ENCODE data around the gene OPCML. TPM values are rescaled to one million over a fixed set of nuclear protein-coding genes. Genes with fewer than 3 reads are reported as not detected.

OPCML gene
- total RNA-seq, 3 donors from 2014 or later (not counting 1 experiment from before 2014, with no cell fraction given): not detected

GRCh38 chr11:132793831-132794230 lies 738.5 kb downstream of the OPCML start:
- 76% methylated on average over 9 of the region's 9 CpGs for WGBS (ENCODE audit: insufficient coverage)
- no peak overlapping the region for H3K27ac Mint-ChIP-seq
- no peak for ATAC-seq

GRCh38 chr11:132792341-132793140 lies 739.8 kb downstream of the OPCML start:
- Histone ChIP-seq H3K4me3 (ENCODE audit: low read length) (no peak overlapping the region), H3K36me3 (ENCODE audit: control insufficient read depth, insufficient read depth, low read length) (no peaks in the 10 kb centered on the region), H3K9me3 (ENCODE audit: control insufficient read depth, insufficient read depth, low read length) (no peaks in the 10 kb centered on the region), H3K27ac (ENCODE audit: low read length) (no peak overlapping the region), H3K4me1 (ENCODE audit: control insufficient read depth, insufficient read depth, low read length) (no peaks in the 10 kb centered on the region), H3K27me3 (ENCODE audit: control insufficient read depth, insufficient read depth, low read length) (no peaks in the 10 kb centered on the region)
- Mint-ChIP-seq H3K9me3 (peaks cover 2 to 3% of the 10 kb centered on the region in 2 donors), H3K27ac (no peak overlapping the region), H3K4me1 (no peaks in the 10 kb centered on the region), H3K36me3 (no peaks in the 10 kb centered on the region), H3K4me3 (no peak overlapping the region), H3K27me3 (ENCODE audit: low read depth in 2 of 2) (no peaks in the 10 kb centered on the region)
- intact Hi-C loops (cut with micrococcal nuclease): no loop called here
- WGBS (ENCODE audit: insufficient coverage): 80% methylated on average over 29 of the region's 29 CpGs
- DNase-seq (no peak), ATAC-seq (no peak)
- no peak for TF ChIP-seq CTCF (IDR thresholded peaks at IDR 0.05)

More at GRCh38 chr11:132793831-132794230, 738.5 kb downstream of the OPCML start:
- Histone ChIP-seq H3K27me3 (ENCODE audit: control insufficient read depth, insufficient read depth, low read length) (no peaks in the 10 kb centered on the region), H3K36me3 (ENCODE audit: control insufficient read depth, insufficient read depth, low read length) (no peaks in the 10 kb centered on the region), H3K4me1 (ENCODE audit: control insufficient read depth, insufficient read depth, low read length) (no peaks in the 10 kb centered on the region), H3K4me3 (ENCODE audit: low read length) (no peak overlapping the region), H3K27ac (ENCODE audit: low read length) (no peak overlapping the region), H3K9me3 (ENCODE audit: control insufficient read depth, insufficient read depth, low read length) (no peaks in the 10 kb centered on the region)
- no peak for DNase-seq
- Mint-ChIP-seq H3K36me3 (no peaks in the 10 kb centered on the region), H3K27me3 (ENCODE audit: low read depth in 2 of 2) (no peaks in the 10 kb centered on the region), H3K4me3 (no peak overlapping the region), H3K4me1 (no peaks in the 10 kb centered on the region), H3K9me3 (peaks cover 2 to 3% of the 10 kb centered on the region in 2 donors)
- intact Hi-C loops (cut with micrococcal nuclease): no loop called here
- no peak for TF ChIP-seq CTCF (IDR thresholded peaks at IDR 0.05)

GRCh38 chr11:132790971-132791370 lies 741.3 kb downstream of the OPCML start:
- H3K27me3 Mint-ChIP-seq (ENCODE audit: low read depth in 2 of 2): no peaks in the 10 kb centered on the region
- H3K27me3 ChIP-seq (ENCODE audit: control insufficient read depth, insufficient read depth, low read length): no peaks in the 10 kb centered on the region
- H3K27ac Mint-ChIP-seq: no peak overlapping the region
- intact Hi-C loops (cut with micrococcal nuclease): no loop called here
- no peaks in the 10 kb centered on the region for H3K4me1 ChIP-seq (ENCODE audit: control insufficient read depth, insufficient read depth, low read length)
- H3K4me1 Mint-ChIP-seq: no peaks in the 10 kb centered on the region
- no peaks in the 10 kb centered on the region for H3K36me3 ChIP-seq (ENCODE audit: control insufficient read depth, insufficient read depth, low read length)
- DNase-seq: no peak
- TF ChIP-seq CTCF (IDR thresholded peaks at IDR 0.05): no peak
- no peak overlapping the region for H3K27ac ChIP-seq (ENCODE audit: low read length)
- no peak overlapping the region for H3K4me3 Mint-ChIP-seq
- no peak for ATAC-seq
- WGBS (ENCODE audit: insufficient coverage): 84% methylated on average over 7 of the region's 7 CpGs
- H3K9me3 ChIP-seq (ENCODE audit: control insufficient read depth, insufficient read depth, low read length): no peaks in the 10 kb centered on the region
- H3K9me3 Mint-ChIP-seq: peaks cover 2 to 3% of the 10 kb centered on the region in 2 donors
- no peaks in the 10 kb centered on the region for H3K36me3 Mint-ChIP-seq
- H3K4me3 ChIP-seq (ENCODE audit: low read length): no peak overlapping the region

GRCh38 chr11:132790466-132790865 lies 741.8 kb downstream of the OPCML start:
- Mint-ChIP-seq H3K27me3 (ENCODE audit: low read depth in 2 of 2) (no peaks in the 10 kb centered on the region), H3K4me1 (no peaks in the 10 kb centered on the region), H3K4me3 (no peak overlapping the region), H3K27ac (no peak overlapping the region), H3K36me3 (no peaks in the 10 kb centered on the region), H3K9me3 (peaks cover 2 to 3% of the 10 kb centered on the region in 2 donors)
- Histone ChIP-seq H3K27ac (ENCODE audit: low read length) (no peak overlapping the region), H3K4me3 (ENCODE audit: low read length) (no peak overlapping the region), H3K36me3 (ENCODE audit: control insufficient read depth, insufficient read depth, low read length) (no peaks in the 10 kb centered on the region), H3K9me3 (ENCODE audit: control insufficient read depth, insufficient read depth, low read length) (no peaks in the 10 kb centered on the region), H3K4me1 (ENCODE audit: control insufficient read depth, insufficient read depth, low read length) (no peaks in the 10 kb centered on the region), H3K27me3 (ENCODE audit: control insufficient read depth, insufficient read depth, low read length) (no peaks in the 10 kb centered on the region)
- intact Hi-C loops (cut with micrococcal nuclease): no loop called here
- TF ChIP-seq CTCF (IDR thresholded peaks at IDR 0.05): no peak
- DNase-seq (no peak), ATAC-seq (no peak)
- WGBS (ENCODE audit: insufficient coverage): 91% methylated on average over 5 of the region's 5 CpGs

Data from natural killer cell (primary cell).